HepG2 (cell line): ENCODE data around the gene TMEM252. TPM values are rescaled to one million over a fixed set of nuclear protein-coding genes. Genes with fewer than 3 reads are reported as not detected.
A peak's percentile ranks its signal among the peaks of the same experiment; 100 is the strongest.

Experiments
- ARHGAP35 ChIP-seq: sonication (generic); formaldehyde crosslinking; IDR thresholded peaks from 2 replicates; pipeline ENCODE4 v1.9.0; 2022; ENCODE audit warnings: mild to moderate bottlenecking, inconsistent platforms, moderate library complexity, missing genetic modification reagents, borderline replicate concordance
- ATM ChIP-seq: fragments of 450-650 bp; IDR thresholded peaks from 2 replicates; pipeline ENCODE4 v1.7.1; 2017; ENCODE audit warnings: mild to moderate bottlenecking, borderline replicate concordance
- CBX5 ChIP-seq: sonication (generic); formaldehyde crosslinking; IDR thresholded peaks from 2 replicates; pipeline ENCODE4 v1.4.0; 2020; ENCODE audit warnings: missing genetic modification reagents, borderline replicate concordance
- ERF ChIP-seq: IDR thresholded peaks from 2 replicates; pipeline ENCODE4 v1.6.1; 2018; ENCODE audit warnings: missing biosample characterization, missing genetic modification reagents
- HDAC2 ChIP-seq: sonication (generic); formaldehyde crosslinking; IDR thresholded peaks from 2 replicates; pipeline ENCODE4 v1.4.0; 2020; ENCODE audit warnings: missing genetic modification reagents
- KAT8 ChIP-seq: IDR thresholded peaks from 2 replicates; pipeline ENCODE4 v1.6.1; 2016; ENCODE audit warnings: missing genetic modification reagents, missing compliant biosample characterization
- KDM2A ChIP-seq: sonication (generic); formaldehyde crosslinking; IDR thresholded peaks from 2 replicates; pipeline ENCODE4 v1.4.0; 2020; ENCODE audit warnings: low read depth, missing genetic modification reagents, borderline replicate concordance
- NBN ChIP-seq: fragments of 450-650 bp; conservative IDR thresholded peaks from 2 replicates; pipeline ENCODE4 v1.6.1; 2017
- NFKBIZ ChIP-seq: IDR thresholded peaks from 2 replicates; pipeline ENCODE4 v1.6.1; 2018; ENCODE audit warnings: missing genetic modification reagents, missing compliant biosample characterization
- RAD21 ChIP-seq: fragments of 450-650 bp; formaldehyde crosslinking; IDR thresholded peaks from 2 replicates; pipeline ENCODE4 v1.5.0; 2020; ENCODE audit warnings: mild to moderate bottlenecking
- RXRB ChIP-seq: IDR thresholded peaks from 2 replicates; pipeline ENCODE4 v1.6.1; 2016; ENCODE audit warnings: borderline replicate concordance, missing genetic modification reagents, missing compliant biosample characterization
- SAP130 ChIP-seq: IDR thresholded peaks from 2 replicates; pipeline ENCODE4 v1.6.1; 2016; ENCODE audit warnings: low read depth
- ZBTB20 ChIP-seq: sonication (generic); formaldehyde crosslinking; IDR thresholded peaks from 2 replicates; pipeline ENCODE4 v1.8.1; 2023; ENCODE audit warnings: missing genetic modification reagents, low read depth, mild to moderate bottlenecking, borderline replicate concordance
- ZFX ChIP-seq: sonication (generic); formaldehyde crosslinking; IDR thresholded peaks from 2 replicates; pipeline ENCODE4 v1.4.0; 2020; ENCODE audit warnings: mild to moderate bottlenecking, low read depth, missing genetic modification reagents, moderate library complexity
- ZNF101 ChIP-seq: sonication (generic); formaldehyde crosslinking; IDR thresholded peaks from 2 replicates; pipeline ENCODE4 v1.4.0; 2020; ENCODE audit warnings: mild to moderate bottlenecking, low read depth, missing genetic modification reagents, borderline replicate concordance
- ZNF333 ChIP-seq: sonication (generic); formaldehyde crosslinking; IDR thresholded peaks from 2 replicates; pipeline ENCODE4 v1.4.0; 2020; ENCODE audit warnings: mild to moderate bottlenecking, missing genetic modification reagents, borderline replicate concordance
- ZNF570 ChIP-seq: sonication (generic); formaldehyde crosslinking; IDR thresholded peaks from 2 replicates; pipeline ENCODE4 v1.4.0; 2020; ENCODE audit warnings: mild to moderate bottlenecking, missing genetic modification reagents, borderline replicate concordance
- ZNF75D ChIP-seq: sonication (generic); formaldehyde crosslinking; IDR thresholded peaks from 2 replicates; pipeline ENCODE4 v1.8.1; 2023; ENCODE audit warnings: missing genetic modification reagents, mild to moderate bottlenecking, borderline replicate concordance
- ZNF777 ChIP-seq: sonication (generic); formaldehyde crosslinking; IDR thresholded peaks from 2 replicates; pipeline ENCODE4 v1.4.0; 2020; ENCODE audit warnings: missing genetic modification reagents
- ZSCAN25 ChIP-seq: sonication (generic); formaldehyde crosslinking; IDR thresholded peaks from 2 replicates; pipeline ENCODE4 v1.8.0; 2022; ENCODE audit warnings: mild to moderate bottlenecking, missing genetic modification reagents
- polyA plus RNA-seq, 8 experiments: library from polyadenylated mRNA; depleted of rRNA in 3 of 8; stranded (reverse) in 7 of 8; unstranded in 1 of 8; fragments of >200 nt; fragmentation: Illumina TruSeq in 4 of 8; extraction: Trizol in 4 of 8; gene quantifications; 2 replicates each; pipeline versions ENCODE4 v1.2.1 to v1.2.3, GENCODE V29; 2011 to 2016; ENCODE audit warnings: low read depth in 4 of 8, missing spikeins in 1 of 8, mixed read lengths in 1 of 8; ENCODE audit not compliant: insufficient read depth in 1 of 8
- total RNA-seq, 5 experiments: library from RNA; depleted of rRNA; stranded (reverse); fragments of >200 nt; fragmentation: Illumina TruSeq; extraction: Trizol; gene quantifications; 2 replicates each; pipeline ENCODE4 v1.2.3, GENCODE V29; 2016; ENCODE audit warnings: low read depth in 1 of 5
- TF ChIP-seq, protein P1 (sequence below): sonication (generic); formaldehyde crosslinking; IDR thresholded peaks from 2 replicates; pipeline ENCODE4 v1.4.0; 2020; ENCODE audit warnings: missing genetic modification reagents
- TF ChIP-seq, protein P2 (sequence below): sonication (generic); formaldehyde crosslinking; IDR thresholded peaks from 2 replicates; pipeline ENCODE4 v1.4.0; 2020; ENCODE audit warnings: low read depth, mild to moderate bottlenecking, missing genetic modification reagents
- TF ChIP-seq, protein P3 (sequence below): sonication (generic); formaldehyde crosslinking; IDR thresholded peaks from 2 replicates; pipeline ENCODE4 v1.8.1; 2022; ENCODE audit warnings: mild to moderate bottlenecking, missing genetic modification reagents
- TF ChIP-seq, protein P4 (sequence below): sonication (generic); formaldehyde crosslinking; conservative IDR thresholded peaks from 2 replicates; pipeline ENCODE4 v1.8.0; 2022; ENCODE audit warnings: missing genetic modification reagents

TMEM252 gene
- total and polyA plus RNA-seq, 2 of the 13 experiments (the other 11 are each of a cell fraction or from before 2014, with no cell fraction given), result not detected

DNA sequence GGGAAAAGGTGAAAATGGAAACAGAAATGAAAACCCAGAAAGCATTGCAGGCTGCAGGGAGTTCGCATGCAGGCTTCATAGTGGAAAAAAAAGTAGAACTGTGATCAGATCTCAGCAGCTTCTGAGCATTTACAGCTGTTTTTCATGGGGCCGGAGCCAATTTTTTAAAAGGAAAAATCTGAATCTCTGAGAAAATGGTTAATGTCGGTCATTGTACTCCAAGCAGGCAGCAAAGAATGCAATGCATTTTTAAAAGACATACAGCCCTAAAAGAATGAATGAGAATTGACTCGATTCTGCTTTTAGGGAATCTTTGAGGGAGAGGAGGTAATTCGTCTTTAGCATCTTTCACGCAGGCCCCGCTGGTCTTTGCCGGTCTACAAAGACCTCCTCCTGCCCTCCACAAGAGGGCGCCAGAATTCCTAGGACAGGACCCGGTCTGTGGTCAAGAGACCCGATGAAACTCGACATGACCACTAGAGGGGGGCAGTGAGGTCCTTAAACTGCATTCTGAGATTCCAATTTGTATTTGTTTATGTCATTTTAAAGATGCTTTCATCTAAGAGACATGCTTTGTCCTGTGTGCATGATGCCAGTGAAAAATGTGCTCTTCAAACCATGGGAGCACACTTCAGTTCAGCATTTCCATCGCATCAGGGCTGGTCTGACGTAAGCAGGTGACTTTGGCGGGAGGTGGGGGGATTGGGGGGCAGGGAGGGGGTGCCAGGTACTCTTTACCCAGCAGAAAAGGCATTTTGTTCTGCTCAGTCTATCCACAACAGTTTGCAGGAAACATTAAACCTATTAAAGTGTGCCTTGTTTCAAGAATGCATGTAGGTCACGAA lies 43.7 kb upstream of the TMEM252 start (continued):
- no peak for TF ChIP-seq NBN
- peak; percentile 72; the same call in 1 of the 2 replicates for TF ChIP-seq CBX5
- TF ChIP-seq, protein P1, sequence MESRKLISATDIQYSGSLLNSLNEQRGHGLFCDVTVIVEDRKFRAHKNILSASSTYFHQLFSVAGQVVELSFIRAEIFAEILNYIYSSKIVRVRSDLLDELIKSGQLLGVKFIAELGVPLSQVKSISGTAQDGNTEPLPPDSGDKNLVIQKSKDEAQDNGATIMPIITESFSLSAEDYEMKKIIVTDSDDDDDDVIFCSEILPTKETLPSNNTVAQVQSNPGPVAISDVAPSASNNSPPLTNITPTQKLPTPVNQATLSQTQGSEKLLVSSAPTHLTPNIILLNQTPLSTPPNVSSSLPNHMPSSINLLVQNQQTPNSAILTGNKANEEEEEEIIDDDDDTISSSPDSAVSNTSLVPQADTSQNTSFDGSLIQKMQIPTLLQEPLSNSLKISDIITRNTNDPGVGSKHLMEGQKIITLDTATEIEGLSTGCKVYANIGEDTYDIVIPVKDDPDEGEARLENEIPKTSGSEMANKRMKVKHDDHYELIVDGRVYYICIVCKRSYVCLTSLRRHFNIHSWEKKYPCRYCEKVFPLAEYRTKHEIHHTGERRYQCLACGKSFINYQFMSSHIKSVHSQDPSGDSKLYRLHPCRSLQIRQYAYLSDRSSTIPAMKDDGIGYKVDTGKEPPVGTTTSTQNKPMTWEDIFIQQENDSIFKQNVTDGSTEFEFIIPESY, result peak; percentile 55
- TF ChIP-seq SAP130 (CRISPR knock-in tag), result peak; percentile 23; the same call in 1 of the 2 replicates
- TF ChIP-seq RXRB, result peak; percentile 41; the same call in 1 of the 2 replicates
- TF ChIP-seq, protein P2, sequence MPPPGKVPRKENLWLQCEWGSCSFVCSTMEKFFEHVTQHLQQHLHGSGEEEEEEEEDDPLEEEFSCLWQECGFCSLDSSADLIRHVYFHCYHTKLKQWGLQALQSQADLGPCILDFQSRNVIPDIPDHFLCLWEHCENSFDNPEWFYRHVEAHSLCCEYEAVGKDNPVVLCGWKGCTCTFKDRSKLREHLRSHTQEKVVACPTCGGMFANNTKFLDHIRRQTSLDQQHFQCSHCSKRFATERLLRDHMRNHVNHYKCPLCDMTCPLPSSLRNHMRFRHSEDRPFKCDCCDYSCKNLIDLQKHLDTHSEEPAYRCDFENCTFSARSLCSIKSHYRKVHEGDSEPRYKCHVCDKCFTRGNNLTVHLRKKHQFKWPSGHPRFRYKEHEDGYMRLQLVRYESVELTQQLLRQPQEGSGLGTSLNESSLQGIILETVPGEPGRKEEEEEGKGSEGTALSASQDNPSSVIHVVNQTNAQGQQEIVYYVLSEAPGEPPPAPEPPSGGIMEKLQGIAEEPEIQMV (CRISPR knock-in tag), result peak; percentile 69; the same call in 1 of the 2 replicates
- TF ChIP-seq ZNF75D (CRISPR knock-in tag), result no peak
- TF ChIP-seq, protein P3, sequence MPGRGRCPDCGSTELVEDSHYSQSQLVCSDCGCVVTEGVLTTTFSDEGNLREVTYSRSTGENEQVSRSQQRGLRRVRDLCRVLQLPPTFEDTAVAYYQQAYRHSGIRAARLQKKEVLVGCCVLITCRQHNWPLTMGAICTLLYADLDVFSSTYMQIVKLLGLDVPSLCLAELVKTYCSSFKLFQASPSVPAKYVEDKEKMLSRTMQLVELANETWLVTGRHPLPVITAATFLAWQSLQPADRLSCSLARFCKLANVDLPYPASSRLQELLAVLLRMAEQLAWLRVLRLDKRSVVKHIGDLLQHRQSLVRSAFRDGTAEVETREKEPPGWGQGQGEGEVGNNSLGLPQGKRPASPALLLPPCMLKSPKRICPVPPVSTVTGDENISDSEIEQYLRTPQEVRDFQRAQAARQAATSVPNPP (CRISPR knock-in tag), result no peak
- no peak for TF ChIP-seq ZBTB20 (CRISPR knock-in tag)
- TF ChIP-seq KAT8, result 0 out of 2 replicates have a peak, but pooled peaks have one; percentile 34
- TF ChIP-seq ZNF570, result no peak
- no peak for TF ChIP-seq ZNF333 (CRISPR knock-in tag)
- TF ChIP-seq ARHGAP35, result no peak
- no peak for TF ChIP-seq NFKBIZ (CRISPR knock-in tag)
- no peak for TF ChIP-seq ZNF101 (CRISPR knock-in tag)
- TF ChIP-seq ZNF777 (CRISPR knock-in tag), result no peak
- TF ChIP-seq ERF (CRISPR knock-in tag), result peak; percentile 58; the same call in 1 of the 2 replicates
- peak; percentile 34; the same call in 1 of the 2 replicates for TF ChIP-seq ZFX
- peak; percentile 94 for TF ChIP-seq RAD21 (CRISPR knock-in tag)
- peak; percentile 82; the same call in 1 of the 2 replicates for TF ChIP-seq KDM2A (CRISPR knock-in tag)
- TF ChIP-seq, protein P4, sequence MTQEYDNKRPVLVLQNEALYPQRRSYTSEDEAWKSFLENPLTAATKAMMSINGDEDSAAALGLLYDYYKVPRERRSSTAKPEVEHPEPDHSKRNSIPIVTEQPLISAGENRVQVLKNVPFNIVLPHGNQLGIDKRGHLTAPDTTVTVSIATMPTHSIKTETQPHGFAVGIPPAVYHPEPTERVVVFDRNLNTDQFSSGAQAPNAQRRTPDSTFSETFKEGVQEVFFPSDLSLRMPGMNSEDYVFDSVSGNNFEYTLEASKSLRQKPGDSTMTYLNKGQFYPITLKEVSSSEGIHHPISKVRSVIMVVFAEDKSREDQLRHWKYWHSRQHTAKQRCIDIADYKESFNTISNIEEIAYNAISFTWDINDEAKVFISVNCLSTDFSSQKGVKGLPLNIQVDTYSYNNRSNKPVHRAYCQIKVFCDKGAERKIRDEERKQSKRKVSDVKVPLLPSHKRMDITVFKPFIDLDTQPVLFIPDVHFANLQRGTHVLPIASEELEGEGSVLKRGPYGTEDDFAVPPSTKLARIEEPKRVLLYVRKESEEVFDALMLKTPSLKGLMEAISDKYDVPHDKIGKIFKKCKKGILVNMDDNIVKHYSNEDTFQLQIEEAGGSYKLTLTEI (CRISPR knock-in tag), result no peak
- TF ChIP-seq ZSCAN25 (CRISPR knock-in tag), result no peak
- TF ChIP-seq ATM, result no peak
- TF ChIP-seq HDAC2, result 0 out of 2 replicates have a peak, but pooled peaks have one; percentile 18
